ENCODE results near the gene PQBP1.
A peak's percentile ranks its signal among the peaks of the same experiment; 100 is the strongest.
"Not testable (repeated sequence)": the region's sequence is repeated elsewhere in the genome, so short reads cannot be mapped to it uniquely, and the experiment has no call there.

PQBP1 gene, protein sequence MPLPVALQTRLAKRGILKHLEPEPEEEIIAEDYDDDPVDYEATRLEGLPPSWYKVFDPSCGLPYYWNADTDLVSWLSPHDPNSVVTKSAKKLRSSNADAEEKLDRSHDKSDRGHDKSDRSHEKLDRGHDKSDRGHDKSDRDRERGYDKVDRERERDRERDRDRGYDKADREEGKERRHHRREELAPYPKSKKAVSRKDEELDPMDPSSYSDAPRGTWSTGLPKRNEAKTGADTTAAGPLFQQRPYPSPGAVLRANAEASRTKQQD

DNA sequence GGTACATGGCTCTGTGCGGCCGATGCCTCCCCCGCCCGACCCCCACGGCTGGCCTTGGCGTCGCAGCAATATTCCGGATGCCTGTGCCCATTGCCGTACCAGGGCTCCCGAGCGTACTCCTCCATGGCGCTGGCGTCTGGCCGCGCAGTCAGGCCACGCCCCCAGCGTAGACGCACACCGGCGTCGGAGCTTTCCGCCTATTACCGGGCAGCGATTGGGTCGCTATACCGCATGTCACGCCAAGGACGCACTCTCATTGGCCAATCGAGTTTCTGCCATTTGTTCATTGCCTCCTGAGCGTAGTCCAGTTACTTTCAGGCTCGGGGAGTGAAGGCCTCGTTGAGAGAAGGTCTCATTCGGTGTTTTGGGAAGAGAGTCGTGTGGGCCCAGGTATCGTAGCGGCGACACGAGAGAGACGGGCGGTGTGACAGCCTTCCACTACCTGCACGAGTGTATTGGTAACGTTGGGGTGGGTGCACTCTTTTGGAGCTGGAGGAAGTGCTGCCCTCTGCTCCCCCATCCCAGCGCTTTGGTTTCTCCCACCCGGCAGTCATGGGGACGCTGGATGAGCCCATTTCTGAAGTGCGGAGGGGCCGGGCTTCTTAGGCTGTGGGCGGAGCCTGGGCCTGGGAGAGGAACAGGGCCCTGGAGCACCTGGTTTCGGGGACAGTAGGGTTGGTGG is at the start of gene PQBP1, which contains the start of gene TIMM17B:
TSS of gene PQBP1 (plus strand) at position 306 of the 682 bp plus-strand sequence. CDS start 580 bp downstream, outside the sequence.
TSS of gene TIMM17B (minus strand) at position 144 of the 682 bp plus-strand sequence. CDS start at position 125, 19 bp downstream.
- peak; percentile 70 to 74 for DNase-seq (ENCODE audit: low read depth in 2 of 2)

DNA sequence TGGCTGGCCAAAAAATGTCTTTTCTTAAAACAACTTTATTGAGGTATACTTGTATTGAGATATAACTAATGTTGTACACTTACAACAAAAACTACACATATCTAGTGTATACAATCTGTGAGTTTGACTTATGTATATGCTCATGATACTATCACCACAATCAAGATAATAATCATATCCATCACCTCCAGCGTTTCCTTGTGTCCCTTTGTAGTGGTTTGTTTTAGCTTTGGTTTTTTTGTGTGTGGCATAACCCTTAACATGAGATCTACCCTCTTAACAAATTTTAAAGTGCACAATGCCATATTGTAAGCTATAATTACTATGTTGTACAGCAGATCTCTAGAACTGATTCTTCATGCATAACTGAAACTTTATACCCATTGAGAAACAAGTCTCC is 48.9 kb upstream of the PQBP1 start:
- no peak for DNase-seq (ENCODE audit: low read depth in 2 of 2)

DNA sequence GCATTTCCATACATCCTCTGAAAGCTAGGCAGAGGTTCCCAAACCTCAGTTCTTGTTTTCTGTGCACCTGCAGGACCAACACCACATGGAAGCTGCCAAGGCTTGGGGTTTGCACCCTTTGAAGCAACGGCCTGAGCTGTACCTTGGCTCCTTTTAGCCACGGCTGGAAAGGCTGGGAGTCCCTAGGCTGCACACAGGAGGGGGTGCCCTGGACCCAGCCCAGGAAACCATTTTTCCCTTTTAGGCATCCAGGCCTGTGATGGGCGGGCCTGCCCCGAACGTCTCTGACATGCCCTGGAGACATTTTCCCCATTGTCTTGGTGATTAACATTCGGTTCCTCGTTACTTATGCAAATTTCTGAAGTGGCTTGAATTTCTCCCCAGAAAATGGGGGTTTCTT is 44.9 kb upstream of the PQBP1 start:
- no peak for DNase-seq (ENCODE audit: low read depth in 2 of 2)

DNA sequence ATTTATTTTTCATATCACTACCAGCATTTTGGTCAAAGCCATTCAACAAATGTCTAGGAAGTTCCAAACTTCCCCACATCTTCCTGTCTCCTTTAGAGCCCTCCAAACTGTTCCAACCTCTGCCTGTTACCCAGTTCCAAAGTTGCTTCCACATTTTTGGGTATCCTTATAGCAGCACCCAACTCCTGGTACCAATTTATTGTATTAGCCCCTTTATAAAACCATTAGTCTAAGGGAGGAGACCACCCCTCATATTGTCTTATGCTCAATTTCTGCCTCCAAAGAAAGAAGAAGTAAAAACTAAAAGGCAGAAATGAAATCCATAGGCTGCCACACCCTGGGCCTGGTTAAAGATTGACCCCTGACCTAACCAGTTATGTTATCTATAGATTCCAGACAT is 44.2 kb upstream of the PQBP1 start:
- not testable (repeated sequence) for DNase-seq (ENCODE audit: low read depth in 2 of 2)

DNA sequence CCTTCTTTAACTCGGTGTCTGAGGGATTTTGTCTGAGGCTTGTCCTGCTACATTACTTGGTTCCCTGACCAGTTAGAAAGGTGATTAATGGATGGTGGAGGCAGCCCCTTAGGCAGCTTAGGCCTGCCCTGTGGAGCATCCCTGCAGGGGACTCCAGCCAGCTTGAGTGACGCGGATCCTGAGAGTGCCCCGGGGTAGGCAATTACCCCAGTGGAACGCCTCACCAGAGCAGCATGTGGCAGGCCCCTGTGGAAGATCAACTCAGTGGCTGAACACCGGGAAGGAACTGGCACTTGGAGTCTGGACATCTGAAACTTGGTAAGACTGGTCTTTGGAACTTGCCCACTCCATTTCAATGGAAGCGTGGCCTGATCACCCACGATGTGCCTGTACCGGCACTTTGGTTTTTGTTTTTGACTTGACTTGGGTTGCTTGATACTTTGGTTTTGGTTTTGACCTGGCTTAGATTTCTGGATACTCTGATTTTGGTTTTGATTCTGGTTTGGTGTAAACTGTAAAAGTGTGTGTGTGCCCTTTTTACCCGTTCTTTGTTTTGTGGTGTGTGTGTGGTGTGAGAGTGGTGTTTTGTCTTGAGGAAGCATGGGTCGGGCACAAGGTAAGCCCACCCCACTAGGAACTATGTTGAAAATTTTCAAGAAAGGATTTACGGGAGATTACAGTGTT is 43.5 kb upstream of the PQBP1 start:
- not testable (repeated sequence) for DNase-seq (ENCODE audit: low read depth in 2 of 2)

DNA sequence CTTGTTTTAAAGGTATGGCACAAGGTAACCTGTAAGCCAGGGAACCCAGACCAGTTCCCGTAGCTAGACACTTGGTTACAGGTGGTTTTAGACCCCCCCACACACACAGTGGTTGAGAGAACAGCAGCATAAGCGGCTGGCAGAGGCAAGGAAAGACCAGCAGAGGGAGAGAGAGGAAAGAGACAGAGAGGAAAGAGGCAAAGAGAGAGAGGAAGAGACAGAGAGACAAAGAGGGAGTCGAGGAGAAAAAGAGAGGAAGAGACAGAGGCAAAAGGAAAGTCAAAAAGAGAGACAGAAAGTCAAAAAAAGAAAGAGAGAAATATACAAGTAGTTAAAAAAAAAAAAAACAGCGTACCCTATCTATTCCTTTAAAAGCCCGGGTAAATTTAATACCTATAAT is 42.8 kb upstream of the PQBP1 start:
- no peak for DNase-seq (ENCODE audit: low read depth in 2 of 2)

DNA sequence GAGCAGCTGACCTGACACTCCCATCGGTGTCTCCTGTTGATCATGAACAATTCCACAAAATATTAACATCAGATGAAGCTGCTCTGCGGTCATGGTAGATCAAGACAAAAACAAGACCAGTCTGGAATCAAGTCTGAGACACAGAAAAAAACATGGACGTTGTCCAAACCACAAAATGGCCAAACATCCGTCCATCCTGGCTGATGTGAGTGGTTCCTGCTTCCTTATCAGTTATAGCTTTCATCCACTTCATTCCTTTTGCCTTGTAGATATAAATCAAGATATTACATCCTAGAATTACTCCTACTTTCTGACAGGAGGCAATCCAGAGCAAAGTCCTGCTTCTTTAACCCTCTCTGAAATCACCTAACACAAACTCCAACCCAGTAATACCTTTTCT is 33.5 kb upstream of the PQBP1 start:
- DNase-seq (ENCODE audit: low read depth in 2 of 2) = no peak

DNA sequence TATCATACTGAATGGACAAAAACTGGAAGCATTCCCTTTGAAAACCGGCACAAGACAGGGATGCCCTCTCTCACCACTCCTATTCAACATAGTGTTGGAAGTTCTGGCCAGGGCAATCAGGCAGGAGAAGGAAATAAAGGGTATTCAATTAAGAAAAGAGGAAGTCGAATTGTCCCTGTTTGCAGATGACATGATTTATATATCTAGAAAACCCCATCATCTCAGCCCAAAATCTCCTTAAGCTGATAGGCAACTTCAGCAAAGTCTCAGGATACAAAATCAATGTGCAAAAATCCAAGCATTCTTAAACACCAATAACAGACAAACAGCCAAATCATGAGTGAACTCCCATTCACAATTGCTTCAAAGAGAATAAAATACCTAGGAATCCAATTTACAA is 25.7 kb upstream of the PQBP1 start:
- DNase-seq (ENCODE audit: low read depth in 2 of 2) = not testable (repeated sequence)

DNA sequence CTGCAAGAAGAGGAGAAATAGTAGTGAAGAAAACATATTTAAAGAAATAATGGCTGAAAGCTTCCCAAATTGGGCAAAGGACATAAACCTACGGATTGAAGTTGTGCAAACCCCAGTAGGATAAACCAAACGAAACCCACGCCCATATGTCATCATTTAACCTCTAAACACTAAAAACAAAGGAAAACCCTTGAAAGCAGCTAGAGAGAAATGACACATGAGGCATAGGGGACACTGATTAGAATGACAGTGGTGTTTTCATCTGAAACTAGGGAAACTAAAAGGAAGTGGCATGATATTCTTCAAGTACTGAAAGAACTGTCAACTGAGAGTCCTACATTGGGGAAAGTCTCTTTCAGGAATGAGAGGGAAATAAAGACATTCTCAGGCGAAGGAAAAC is 20.8 kb upstream of the PQBP1 start:
- DNase-seq (ENCODE audit: low read depth in 2 of 2) = not testable (repeated sequence)

DNA sequence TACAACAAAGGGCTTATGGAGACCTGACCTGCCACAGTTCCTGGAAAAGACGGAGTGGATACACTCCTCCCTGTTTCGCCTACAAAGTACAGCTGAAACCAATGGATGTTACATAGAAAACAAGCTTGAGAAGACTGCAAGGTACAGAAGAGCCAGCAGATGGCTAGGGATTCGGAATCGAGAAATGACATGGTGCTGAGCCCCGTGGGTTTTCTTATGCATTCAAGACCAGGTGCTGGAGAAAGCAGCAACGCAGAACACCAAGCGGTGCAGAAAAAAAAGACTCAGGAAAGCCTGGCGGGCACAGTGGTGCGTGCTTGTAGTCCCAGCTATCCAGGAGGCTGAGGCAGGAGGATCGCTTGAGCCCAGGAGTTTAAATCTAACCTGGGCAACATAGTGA is 14.0 kb upstream of the PQBP1 start:
- DNase-seq (ENCODE audit: low read depth in 2 of 2) = no peak

DNA sequence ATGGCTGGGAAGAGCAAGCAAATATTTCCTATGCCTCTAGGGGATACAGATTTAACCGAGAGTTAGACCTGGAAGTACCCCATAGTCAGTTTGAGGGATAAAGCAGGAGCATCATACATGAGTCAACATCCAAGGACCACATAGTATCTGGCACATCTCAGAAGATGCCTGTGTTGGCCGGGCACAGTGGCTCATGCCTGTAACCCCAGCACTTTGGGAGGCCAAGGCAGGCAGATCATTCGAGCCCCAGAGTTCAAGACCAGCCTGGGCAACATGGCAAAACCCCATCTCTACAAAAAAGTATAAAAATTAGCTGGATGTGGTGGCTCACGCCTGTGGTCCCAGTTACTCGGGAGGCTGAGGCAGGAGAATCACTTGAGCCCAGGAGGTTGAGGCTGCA is 11.1 kb upstream of the PQBP1 start:
- not testable (repeated sequence) for DNase-seq (ENCODE audit: low read depth in 2 of 2)

DNA sequence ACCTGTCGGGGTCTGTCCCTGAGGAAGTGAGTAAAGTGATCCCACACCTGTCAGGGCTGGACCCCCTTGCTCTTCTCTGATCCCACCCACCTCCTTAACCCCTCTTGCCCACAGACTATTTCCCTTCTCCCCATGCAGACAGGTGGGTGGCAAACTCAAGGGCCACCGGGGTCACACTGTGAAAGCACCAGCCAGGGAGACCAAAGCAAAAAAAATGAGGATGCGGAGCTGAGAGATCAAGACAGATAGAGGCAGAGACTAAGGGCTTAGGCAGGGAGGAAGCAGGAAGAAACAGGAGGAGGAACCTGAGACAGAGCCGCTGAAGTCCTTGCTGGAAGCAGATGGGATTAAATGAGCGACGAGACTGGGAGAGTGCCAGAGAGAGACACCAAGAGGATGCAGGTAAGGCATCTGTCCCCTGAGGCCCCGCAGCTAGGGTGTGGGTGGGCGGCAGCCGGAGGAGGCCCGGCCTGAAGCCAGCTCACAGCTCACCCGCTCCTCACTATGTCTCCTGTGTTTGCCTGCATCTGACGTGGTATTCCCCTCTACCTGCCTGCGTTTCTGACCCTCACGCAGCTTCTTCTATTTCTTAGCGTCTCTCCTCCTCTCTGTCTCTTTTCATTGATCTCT is 7.3 kb upstream of the PQBP1 start:
- DNase-seq (ENCODE audit: low read depth in 2 of 2) = no peak

DNA sequence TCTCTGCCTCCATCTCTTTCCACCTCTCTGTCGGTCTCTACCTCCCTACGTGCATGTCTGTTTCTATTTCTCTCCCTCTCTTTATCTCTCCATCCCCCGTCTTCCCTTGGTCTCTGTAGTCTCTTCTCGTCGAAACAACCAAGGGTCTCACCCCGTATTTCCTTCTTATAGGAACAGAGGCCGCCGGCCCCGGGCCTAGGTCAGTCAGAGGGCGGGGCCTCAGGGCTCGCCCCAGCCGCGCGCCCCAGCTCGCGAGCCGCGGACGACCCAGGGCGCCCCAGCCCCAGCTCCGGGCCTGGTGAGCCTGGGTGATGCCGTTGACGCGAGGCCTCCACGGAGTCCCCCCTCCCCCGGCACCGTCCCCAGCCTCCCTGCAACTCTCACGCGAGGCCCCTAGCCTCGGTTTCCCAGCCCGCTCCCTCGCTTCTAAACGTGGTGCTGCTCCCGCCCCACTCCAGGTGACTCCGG is 6.8 kb upstream of the PQBP1 start:
- DNase-seq (ENCODE audit: low read depth in 2 of 2) = no peak

DNA sequence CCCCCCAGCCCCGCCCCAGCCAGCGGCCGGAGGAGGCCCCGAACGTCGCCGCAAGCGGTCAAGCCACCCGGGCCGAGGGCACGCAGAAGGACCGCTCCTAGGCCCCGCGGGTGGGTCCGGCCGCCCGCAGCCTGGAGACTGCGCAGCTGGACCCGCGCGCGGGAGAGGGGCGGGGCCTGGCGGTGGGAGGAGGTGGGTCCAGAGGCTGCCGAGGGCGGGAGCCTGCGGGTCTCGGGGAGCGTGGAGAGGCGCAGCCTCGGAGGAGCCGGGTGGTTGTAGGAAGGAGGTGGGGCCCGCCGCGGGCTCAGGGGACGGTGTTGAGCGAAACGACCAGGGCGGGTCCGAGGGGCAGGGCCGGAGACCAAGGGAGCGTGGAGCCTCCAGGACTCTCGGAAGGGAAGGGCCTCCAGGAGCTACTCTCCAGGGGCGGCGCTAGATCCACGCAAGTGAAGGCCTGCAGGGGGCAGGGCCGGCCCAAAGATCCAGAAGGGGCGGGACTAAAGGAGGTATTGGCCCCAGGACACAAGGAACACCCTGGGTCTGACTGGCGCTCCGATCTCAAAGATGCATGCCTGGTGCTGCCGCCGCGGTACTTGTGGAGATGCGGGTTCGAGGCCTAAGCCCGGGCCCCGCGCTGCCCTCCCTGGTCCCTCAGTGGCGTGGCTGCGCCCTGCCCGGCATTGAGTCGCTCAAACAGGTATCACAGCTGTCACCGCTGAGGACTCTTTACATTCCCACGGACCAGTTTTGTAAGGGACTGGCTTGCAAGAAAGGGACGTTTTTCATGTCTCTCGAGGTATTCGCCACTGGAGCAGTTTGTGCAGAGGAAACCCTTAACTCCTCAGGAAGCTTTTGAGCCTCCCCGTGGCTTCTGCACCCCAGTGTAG is 6.1 kb upstream of the PQBP1 start:
- peak; percentile 47 to 59 for DNase-seq (ENCODE audit: low read depth in 2 of 2)

DNA sequence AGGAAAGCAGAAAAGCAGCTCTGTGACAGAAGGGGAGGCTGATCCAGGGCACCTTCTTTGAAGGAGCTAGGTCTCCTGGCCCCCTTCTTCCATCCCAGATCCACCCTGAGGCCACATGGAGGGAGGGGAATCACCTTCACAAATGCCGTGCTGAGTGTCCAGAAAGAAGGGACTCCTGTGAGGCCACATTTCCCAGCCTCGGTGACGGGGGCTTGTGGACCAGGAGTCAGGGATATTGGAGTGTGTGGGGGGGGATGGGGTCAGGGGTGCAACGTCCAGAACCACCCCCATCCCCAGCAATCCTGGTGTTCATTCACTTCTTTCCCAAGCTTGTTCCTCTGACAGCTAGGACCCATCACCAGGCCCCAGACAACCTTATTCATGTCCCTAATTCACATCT is 4.8 kb upstream of the PQBP1 start:
- DNase-seq (ENCODE audit: low read depth in 2 of 2) = no peak

DNA sequence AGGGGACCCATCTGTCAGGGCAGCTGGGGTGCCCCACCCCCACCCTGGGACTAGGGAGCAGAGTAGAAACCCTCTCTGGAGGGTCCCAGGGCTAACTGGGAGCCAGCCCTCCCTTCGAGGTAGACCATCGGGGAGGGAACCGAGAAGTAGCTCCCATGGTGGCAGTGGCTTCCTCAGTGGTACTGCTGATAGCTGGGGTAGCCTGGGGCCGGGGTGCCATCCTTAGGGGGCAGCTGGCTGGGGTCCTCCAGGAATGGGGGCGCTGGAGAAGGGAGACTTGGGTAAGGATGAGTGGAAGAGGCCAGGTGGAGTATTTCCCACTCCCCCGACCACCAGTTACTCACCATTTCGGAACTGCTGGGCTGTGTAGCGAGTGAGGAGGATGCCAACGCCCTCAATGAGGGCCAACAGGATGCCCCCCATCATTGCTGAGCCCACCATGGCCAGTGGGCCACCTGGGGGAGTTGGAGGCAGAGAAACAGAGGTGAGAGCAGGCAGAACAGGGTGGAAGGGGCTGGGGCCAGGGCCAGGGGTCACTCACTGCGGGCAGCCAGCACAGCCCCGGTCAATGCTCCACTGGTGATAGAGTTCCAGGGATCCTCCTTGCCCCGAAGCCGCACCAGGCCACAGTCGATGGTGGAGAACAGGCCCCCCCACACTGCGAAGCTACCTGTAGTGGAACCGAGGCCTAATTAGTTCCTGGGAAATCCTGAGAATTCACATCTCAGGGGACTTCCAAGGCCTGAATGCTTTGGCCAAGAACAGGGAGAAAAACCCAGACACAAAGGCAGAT is 4.0 kb upstream of the PQBP1 start:
- no peak for DNase-seq (ENCODE audit: low read depth in 2 of 2)

DNA sequence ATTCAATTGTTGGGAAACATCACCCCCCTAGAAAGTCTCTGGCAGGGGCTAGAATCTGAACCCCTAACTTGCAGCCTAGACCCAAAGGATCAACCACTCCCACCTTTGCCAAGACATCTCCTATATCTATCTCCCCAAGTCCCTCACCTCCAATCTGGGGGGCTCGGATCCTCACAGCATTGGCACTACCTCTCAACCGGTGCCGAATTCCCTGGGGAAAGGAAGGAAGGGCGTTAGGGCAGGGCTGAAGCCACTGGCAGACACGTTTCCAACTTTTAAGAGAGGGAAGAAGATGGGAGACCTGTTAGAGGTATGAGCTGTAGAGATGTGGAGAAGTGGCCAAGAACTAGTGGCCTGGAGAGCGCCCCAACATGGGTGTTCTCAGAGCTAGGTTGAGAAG is 2.8 kb upstream of the PQBP1 start:
- DNase-seq (ENCODE audit: low read depth in 2 of 2) = no peak

DNA sequence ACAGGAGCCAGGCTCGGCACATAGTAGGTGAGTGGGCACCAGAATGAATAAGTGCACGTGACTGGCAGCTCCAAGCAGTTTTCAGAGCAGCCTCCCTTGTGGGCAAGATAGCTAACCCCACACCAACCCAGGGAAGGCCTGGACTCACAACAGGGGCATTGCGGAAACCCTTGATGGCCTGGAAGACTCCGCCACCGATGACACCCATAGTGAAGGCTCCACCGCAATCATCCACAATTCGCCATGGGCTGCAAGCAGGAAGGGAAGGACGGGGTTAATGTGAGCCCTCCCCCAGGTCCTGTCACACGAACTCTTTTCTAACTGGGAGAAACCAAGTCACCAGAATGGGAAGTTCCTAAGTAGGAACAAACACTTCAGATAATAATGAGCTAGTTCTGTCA is 1.1 kb upstream of the PQBP1 start:
- DNase-seq (ENCODE audit: low read depth in 2 of 2) = no peak

DNA sequence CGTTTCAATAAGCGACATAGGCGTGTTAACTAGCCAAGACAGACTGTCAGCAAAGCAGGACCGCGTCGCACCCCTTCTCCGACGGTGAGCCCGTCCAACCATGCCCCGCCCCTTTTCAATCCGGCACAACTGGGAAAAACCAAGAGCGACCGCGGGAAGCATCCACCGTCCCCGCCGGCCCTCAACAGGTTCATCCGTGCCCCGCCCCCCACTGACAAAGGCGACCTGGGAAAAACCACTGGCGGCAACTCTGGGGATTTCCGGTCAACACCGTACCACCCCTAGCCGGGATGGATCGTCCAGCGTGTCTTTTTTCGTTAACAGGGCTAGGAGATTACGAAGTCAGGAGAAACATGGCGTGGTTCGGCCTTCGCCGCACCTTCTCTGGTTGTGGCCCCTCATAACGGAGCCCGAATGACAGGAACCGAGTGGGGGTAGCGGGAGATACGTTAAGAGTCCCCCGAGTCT is 539 bp upstream of the PQBP1 start:
- peak in 1 of 2 donors; percentile 47 for DNase-seq (ENCODE audit: low read depth in 2 of 2)

DNA sequence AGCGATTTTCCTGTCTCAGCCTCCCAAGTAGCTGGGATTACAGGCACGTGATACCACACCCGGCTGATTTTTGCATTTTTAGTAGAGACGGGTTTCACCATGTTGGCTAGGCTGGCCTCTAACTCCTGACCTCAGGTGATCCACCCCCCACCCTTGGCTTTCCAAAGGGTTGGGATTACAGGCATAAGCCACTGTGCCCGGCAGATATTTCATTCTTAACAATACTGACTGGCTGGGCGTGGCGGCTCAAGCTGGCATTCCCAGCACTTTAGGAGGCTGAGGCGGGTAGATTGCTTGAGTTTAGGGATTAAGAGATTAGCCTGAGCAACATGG is 1.3 kb downstream of the PQBP1 start:
- DNase-seq (ENCODE audit: low read depth in 2 of 2) = no peak

Data from stimulated activated CD8-positive, alpha-beta memory T cell treated with anti-CD3 and anti-CD28 coated beads, Interleukin-2, amount 100 ng/mL, for 48 hours (primary cell).